ENCODE measurements around the gene TIE1.

The TIE1 gene

GRCh38 chr1:43312663-43313515, 12.1 kb downstream of the TIE1 start:
- Mint-ChIP-seq H3K4me3 (no peak overlapping the region), H3K27me3 (peaks cover 10% of the 10 kb centered on the region), H3K9me3 (no peaks in the 10 kb centered on the region), H3K36me3 (ENCODE audit: insufficient read depth) (peaks cover 4% of the 10 kb centered on the region), H3K27ac (ENCODE audit: low read depth) (no peak overlapping the region), H3K4me1 (no peaks in the 10 kb centered on the region)
- no peak for DNase-seq (ENCODE audit: low spot score in 2 of 2)
- no peak for ATAC-seq (replicated peaks; ENCODE audit: extremely low read depth, poor library complexity, severe bottlenecking)

GRCh38 chr1:43313771-43314170, 13.0 kb downstream of the TIE1 start:
- no peak for ATAC-seq (replicated peaks; ENCODE audit: extremely low read depth, poor library complexity, severe bottlenecking)
- no peaks in the 10 kb centered on the region for H3K9me3 Mint-ChIP-seq
- no peak for DNase-seq (ENCODE audit: low spot score in 2 of 2)
- peaks cover 2% of the 10 kb centered on the region for H3K27me3 Mint-ChIP-seq
- peaks cover 2% of the 10 kb centered on the region for H3K36me3 Mint-ChIP-seq (ENCODE audit: insufficient read depth)
- H3K27ac Mint-ChIP-seq (ENCODE audit: low read depth), result no peak overlapping the region
- H3K4me1 Mint-ChIP-seq, result no peaks in the 10 kb centered on the region
- no peak overlapping the region for H3K4me3 Mint-ChIP-seq

GRCh38 chr1:43314233-43314632, 13.5 kb downstream of the TIE1 start:
- Mint-ChIP-seq H3K9me3 (no peaks in the 10 kb centered on the region), H3K27me3 (no peaks in the 10 kb centered on the region), H3K36me3 (ENCODE audit: insufficient read depth) (peaks cover 2% of the 10 kb centered on the region), H3K27ac (ENCODE audit: low read depth) (no peak overlapping the region), H3K4me1 (no peaks in the 10 kb centered on the region), H3K4me3 (no peak overlapping the region)
- DNase-seq (ENCODE audit: low spot score in 2 of 2) (no peak), ATAC-seq (replicated peaks; ENCODE audit: extremely low read depth, poor library complexity, severe bottlenecking) (no peak)

DNA sequence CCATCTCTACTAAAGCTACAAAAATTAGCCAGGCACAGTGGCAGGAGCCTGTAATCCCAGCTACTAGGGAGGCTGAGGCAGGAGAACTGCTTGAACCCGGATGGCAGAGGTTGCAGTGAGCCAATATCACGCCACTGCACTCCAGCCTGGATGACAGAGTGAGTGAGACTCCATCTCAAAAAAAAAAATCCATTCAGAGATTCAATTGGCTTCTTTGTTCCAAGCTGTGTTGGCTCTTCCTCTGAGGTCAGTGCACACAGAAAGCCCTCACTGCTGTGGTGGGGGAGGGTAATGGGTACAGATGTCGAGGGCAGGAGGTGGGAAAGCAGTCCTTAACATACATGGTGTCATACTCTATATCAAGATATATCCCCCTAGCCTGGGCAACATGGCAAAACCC, 14.7 kb downstream of the TIE1 start:
- no peaks in the 10 kb centered on the region for H3K4me1 Mint-ChIP-seq
- no peaks in the 10 kb centered on the region for H3K27me3 Mint-ChIP-seq
- no peak overlapping the region for H3K27ac Mint-ChIP-seq (ENCODE audit: low read depth)
- no peaks in the 10 kb centered on the region for H3K9me3 Mint-ChIP-seq
- peaks cover 2% of the 10 kb centered on the region for H3K36me3 Mint-ChIP-seq (ENCODE audit: insufficient read depth)
- DNase-seq (ENCODE audit: low spot score in 2 of 2) (no peak), ATAC-seq (replicated peaks; ENCODE audit: extremely low read depth, poor library complexity, severe bottlenecking) (no peak)
- no peak overlapping the region for H3K4me3 Mint-ChIP-seq

DNA sequence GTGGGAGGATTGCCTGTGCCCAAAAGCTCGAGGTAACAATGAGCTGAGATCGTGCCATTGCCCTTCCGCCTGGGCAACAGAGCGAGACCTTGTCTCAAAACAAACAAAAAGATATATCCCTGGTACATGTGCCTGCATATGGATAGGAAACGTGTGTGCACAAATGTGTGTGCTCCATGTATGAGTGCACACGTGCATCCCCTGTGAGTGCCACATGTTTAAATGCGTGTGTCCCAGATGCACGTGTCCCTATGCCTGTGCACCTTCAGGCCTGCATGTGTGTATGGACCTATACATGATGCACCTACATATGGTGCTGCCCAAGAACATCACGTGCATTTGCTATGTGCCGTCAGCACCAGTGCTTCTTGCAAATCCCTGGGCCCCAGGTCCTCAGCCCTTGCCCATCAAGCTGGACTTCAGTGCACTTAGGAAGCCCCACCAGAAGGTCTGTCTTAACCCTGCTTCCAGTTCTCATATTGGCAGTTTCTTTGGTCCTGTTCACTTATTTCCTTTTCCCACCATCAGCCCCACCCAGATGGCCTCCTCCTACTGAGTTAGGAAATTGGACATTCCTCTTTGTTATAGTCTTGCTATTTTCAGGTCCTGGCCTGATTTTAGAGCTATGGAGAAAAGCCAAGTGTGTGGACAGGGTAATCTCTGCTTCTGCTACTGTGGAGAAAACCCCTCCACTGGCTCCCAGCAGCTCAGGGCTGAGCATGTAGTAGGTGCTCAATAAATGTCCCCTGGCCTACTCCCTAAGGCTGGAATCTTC, 15.4 kb downstream of the TIE1 start:
- Mint-ChIP-seq H3K9me3 (no peaks in the 10 kb centered on the region), H3K4me1 (no peaks in the 10 kb centered on the region), H3K36me3 (ENCODE audit: insufficient read depth) (peaks cover 2% of the 10 kb centered on the region), H3K4me3 (no peak overlapping the region), H3K27me3 (no peaks in the 10 kb centered on the region), H3K27ac (ENCODE audit: low read depth) (no peak overlapping the region)
- DNase-seq (ENCODE audit: low spot score in 2 of 2) (no peak), ATAC-seq (replicated peaks; ENCODE audit: extremely low read depth, poor library complexity, severe bottlenecking) (no peak)

GRCh38 chr1:43316738-43317520, 16.1 kb downstream of the TIE1 start:
- Mint-ChIP-seq H3K27ac (ENCODE audit: low read depth) (no peak overlapping the region), H3K4me1 (no peaks in the 10 kb centered on the region), H3K36me3 (ENCODE audit: insufficient read depth) (peaks cover 2% of the 10 kb centered on the region), H3K27me3 (no peaks in the 10 kb centered on the region), H3K4me3 (no peak overlapping the region), H3K9me3 (no peaks in the 10 kb centered on the region)
- ATAC-seq (replicated peaks; ENCODE audit: extremely low read depth, poor library complexity, severe bottlenecking) (no peak), DNase-seq (ENCODE audit: low spot score in 2 of 2) (no peak)

DNA sequence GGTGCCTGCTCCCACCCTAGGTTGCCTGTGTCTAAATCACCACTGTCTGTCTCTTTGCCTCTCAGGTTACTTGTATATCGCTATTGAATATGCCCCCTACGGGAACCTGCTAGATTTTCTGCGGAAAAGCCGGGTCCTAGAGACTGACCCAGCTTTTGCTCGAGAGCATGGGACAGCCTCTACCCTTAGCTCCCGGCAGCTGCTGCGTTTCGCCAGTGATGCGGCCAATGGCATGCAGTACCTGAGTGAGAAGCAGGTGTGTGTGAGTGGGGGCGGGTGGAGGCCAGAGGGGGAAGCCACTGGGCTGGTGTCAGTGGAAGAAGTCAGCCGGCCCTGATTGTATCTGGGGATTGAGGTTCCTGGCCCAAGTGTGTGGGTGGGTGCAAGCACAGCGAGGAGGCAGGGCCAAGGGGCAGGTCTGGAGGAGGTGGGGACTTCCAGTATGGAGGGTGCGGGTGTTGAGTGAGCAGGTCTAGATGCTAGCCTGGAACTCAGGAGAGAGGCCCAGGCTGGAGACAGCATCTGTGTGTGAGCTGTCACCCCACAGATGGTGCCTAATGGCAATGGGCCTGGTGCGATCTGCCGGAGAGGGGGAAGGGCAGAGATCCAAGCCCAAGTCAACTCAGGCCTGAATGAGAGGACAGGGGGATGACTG, 17.2 kb downstream of the TIE1 start:
- DNase-seq (ENCODE audit: low spot score in 2 of 2) (no peak), ATAC-seq (replicated peaks; ENCODE audit: extremely low read depth, poor library complexity, severe bottlenecking) (no peak)
- H3K9me3 Mint-ChIP-seq, result no peaks in the 10 kb centered on the region
- H3K4me1 Mint-ChIP-seq, result no peaks in the 10 kb centered on the region
- peaks cover 2% of the 10 kb centered on the region for H3K36me3 Mint-ChIP-seq (ENCODE audit: insufficient read depth)
- H3K27me3 Mint-ChIP-seq, result no peaks in the 10 kb centered on the region
- no peak overlapping the region for H3K27ac Mint-ChIP-seq (ENCODE audit: low read depth)
- no peak overlapping the region for H3K4me3 Mint-ChIP-seq

- Mint-ChIP-seq H3K27me3 (no peaks in the 10 kb centered on the region), H3K9me3 (no peaks in the 10 kb centered on the region), H3K4me3 (no peak overlapping the region), H3K4me1 (no peaks in the 10 kb centered on the region), H3K27ac (ENCODE audit: low read depth) (no peak overlapping the region), H3K36me3 (ENCODE audit: insufficient read depth) (peaks cover 2% of the 10 kb centered on the region)
- ATAC-seq (replicated peaks; ENCODE audit: extremely low read depth, poor library complexity, severe bottlenecking) (no peak), DNase-seq (ENCODE audit: low spot score in 2 of 2) (no peak)
Observed at GRCh38 chr1:43318831-43319230, 18.0 kb downstream of the TIE1 start.

DNA sequence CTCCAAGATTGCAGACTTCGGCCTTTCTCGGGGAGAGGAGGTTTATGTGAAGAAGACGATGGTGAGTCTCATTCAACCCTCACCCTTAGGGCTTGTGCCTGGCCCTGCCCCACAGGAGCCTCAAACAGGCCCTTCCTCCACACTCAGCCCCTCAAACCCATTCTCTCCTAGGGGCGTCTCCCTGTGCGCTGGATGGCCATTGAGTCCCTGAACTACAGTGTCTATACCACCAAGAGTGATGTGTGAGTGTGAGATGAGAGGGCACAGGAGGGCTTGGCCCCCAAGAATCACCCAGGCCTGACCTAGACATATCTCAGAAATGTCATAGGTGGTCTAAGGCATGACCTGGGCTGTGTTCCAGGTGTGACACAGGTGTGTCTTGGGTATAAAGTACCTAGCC, 18.5 kb downstream of the TIE1 start:
- H3K27me3 Mint-ChIP-seq, result no peaks in the 10 kb centered on the region
- H3K36me3 Mint-ChIP-seq (ENCODE audit: insufficient read depth), result peaks cover 2% of the 10 kb centered on the region
- no peak overlapping the region for H3K27ac Mint-ChIP-seq (ENCODE audit: low read depth)
- H3K4me3 Mint-ChIP-seq, result no peak overlapping the region
- H3K4me1 Mint-ChIP-seq, result no peaks in the 10 kb centered on the region
- no peak for DNase-seq (ENCODE audit: low spot score in 2 of 2)
- ATAC-seq (replicated peaks; ENCODE audit: extremely low read depth, poor library complexity, severe bottlenecking), result no peak
- H3K9me3 Mint-ChIP-seq, result no peaks in the 10 kb centered on the region

DNA sequence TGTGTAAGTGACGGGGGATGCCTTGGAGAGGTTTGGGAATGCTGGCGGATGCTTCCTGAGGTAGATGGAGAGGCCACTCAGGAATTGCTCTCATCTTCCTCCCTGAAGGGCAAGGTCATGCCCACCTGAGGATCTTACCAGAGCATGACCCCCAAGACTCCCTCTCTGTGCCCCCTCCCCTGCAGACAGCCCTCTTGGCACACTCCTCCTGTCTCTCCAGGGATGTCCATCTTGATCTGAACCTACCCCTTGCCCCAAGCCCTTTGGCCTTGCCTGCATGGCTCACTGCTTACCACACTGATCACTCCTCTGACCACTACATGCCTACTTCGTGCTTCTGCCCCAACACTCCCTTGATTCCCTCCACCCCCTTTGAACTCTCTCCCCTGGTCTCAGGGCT, 19.0 kb downstream of the TIE1 start:
- Mint-ChIP-seq H3K27ac (ENCODE audit: low read depth) (no peak overlapping the region), H3K4me3 (no peak overlapping the region), H3K4me1 (no peaks in the 10 kb centered on the region), H3K27me3 (no peaks in the 10 kb centered on the region), H3K9me3 (no peaks in the 10 kb centered on the region), H3K36me3 (ENCODE audit: insufficient read depth) (peaks cover 2% of the 10 kb centered on the region)
- ATAC-seq (replicated peaks; ENCODE audit: extremely low read depth, poor library complexity, severe bottlenecking) (no peak), DNase-seq (ENCODE audit: low spot score in 2 of 2) (no peak)

DNA sequence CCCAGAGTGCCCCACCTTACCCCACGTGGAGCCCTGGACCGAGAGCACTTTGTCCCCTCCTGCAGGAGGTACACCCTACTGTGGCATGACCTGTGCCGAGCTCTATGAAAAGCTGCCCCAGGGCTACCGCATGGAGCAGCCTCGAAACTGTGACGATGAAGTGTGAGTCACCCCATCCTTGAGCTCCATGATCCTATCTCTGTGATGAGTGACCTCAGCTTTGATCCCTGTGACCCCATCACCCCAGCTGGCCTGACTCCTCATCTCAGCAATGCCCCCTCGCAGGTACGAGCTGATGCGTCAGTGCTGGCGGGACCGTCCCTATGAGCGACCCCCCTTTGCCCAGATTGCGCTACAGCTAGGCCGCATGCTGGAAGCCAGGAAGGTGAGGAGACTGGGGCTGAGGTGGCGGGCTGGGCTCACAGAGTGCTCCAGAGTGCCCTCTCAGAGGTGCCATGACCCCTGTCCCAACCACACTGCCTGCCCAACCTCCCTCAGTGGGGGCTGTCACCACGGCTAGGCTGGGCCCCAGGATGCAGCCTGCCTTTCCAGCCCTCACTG, 20.6 kb downstream of the TIE1 start:
- ATAC-seq (replicated peaks; ENCODE audit: extremely low read depth, poor library complexity, severe bottlenecking), result no peak
- DNase-seq (ENCODE audit: low spot score in 2 of 2), result no peak
- H3K27me3 Mint-ChIP-seq, result no peaks in the 10 kb centered on the region
- no peaks in the 10 kb centered on the region for H3K4me1 Mint-ChIP-seq
- H3K9me3 Mint-ChIP-seq, result no peaks in the 10 kb centered on the region
- no peak overlapping the region for H3K4me3 Mint-ChIP-seq
- H3K36me3 Mint-ChIP-seq (ENCODE audit: insufficient read depth), result peaks cover under 1% of the 10 kb centered on the region
- H3K27ac Mint-ChIP-seq (ENCODE audit: low read depth), result no peak overlapping the region

DNA sequence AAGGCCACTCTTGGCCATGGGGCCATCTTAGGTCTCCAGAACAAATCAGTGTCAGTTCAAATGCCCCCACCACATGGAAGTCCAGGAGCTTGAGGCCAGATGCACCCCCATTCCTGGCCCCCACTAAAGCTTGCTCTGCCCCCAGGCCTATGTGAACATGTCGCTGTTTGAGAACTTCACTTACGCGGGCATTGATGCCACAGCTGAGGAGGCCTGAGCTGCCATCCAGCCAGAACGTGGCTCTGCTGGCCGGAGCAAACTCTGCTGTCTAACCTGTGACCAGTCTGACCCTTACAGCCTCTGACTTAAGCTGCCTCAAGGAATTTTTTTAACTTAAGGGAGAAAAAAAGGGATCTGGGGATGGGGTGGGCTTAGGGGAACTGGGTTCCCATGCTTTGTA, 21.7 kb downstream of the TIE1 start:
- Mint-ChIP-seq H3K36me3 (ENCODE audit: insufficient read depth) (no peaks in the 10 kb centered on the region), H3K9me3 (no peaks in the 10 kb centered on the region), H3K27ac (ENCODE audit: low read depth) (no peak overlapping the region), H3K27me3 (no peaks in the 10 kb centered on the region), H3K4me1 (no peaks in the 10 kb centered on the region), H3K4me3 (no peak overlapping the region)
- DNase-seq (ENCODE audit: low spot score in 2 of 2) (no peak), ATAC-seq (replicated peaks; ENCODE audit: extremely low read depth, poor library complexity, severe bottlenecking) (no peak)
